Right cardiac atrium (tissue), 5 donors: Measurements from ENCODE around the gene MT3. TPM values are rescaled to one million over a fixed set of nuclear protein-coding genes. Genes with fewer than 3 reads are reported as not detected.
"Not testable (repeated sequence)": the region's sequence is repeated elsewhere in the genome, so short reads cannot be mapped to it uniquely, and the experiment has no call there.

Experiments used
- ATAC-seq, 2 donors: fragments of 200-7000 bp; cut with Tn5 transposase; one replicate each; pipeline versions ENCODE4 v1.8.0 to v1.9.1; 2020; ENCODE audit warnings: moderate library complexity in 2 of 2, mild to moderate bottlenecking in 1 of 2
- DNase-seq, 3 donors: peaks; one replicate each; pipeline ENCODE4 v3.0.0-alpha.2; 2020
- H3K27ac ChIP-seq: one replicate; pipeline ENCODE4 v1.5.1; 2013; ENCODE audit warnings: mild to moderate bottlenecking, low read length, control low read depth, moderate library complexity
- H3K27me3 ChIP-seq: one replicate; pipeline ENCODE4 v1.6.1; 2013; ENCODE audit not compliant: control insufficient read depth, insufficient read depth
- H3K4me1 ChIP-seq: one replicate; pipeline ENCODE4 v1.6.1; 2013; ENCODE audit warnings: low read length; ENCODE audit not compliant: control insufficient read depth, insufficient read depth
- H3K4me3 ChIP-seq: one replicate; pipeline ENCODE4 v1.5.1; 2013; ENCODE audit warnings: low read length, control low read depth
- H3K9me3 ChIP-seq: one replicate; pipeline ENCODE4 v1.6.1; 2013; ENCODE audit warnings: low read length; ENCODE audit not compliant: control insufficient read depth
- WGBS: extraction: QIAGEN DNeasy Blood & Tissue Kit; methylation state at CpG from one replicate; pipeline ENCODE4 v1.1.7; 2013; 5-methylcytosine and 5-hydroxymethylcytosine counted together
- intact Hi-C, 4 donors: fragments of 100-400 bp; cut with DNase I; formaldehyde crosslinking; loops; one replicate each; pipeline versions ENCODE4 v1.11.0 to v1.14.0; 2022 to 2023
- polyA plus RNA-seq: library from polyadenylated mRNA; stranded (reverse); fragments of 200-250 nt; gene quantifications from one replicate; pipeline ENCODE4 v1.2.3, GENCODE V29; 2013
- total RNA-seq, 4 donors: library from RNA; stranded (reverse); fragmentation: NEBNext Ultra II Directional; extraction: Animal tissue kit (Norgen Biotek cat#: 25700); gene quantifications; one replicate each; pipeline ENCODE4 v1.2.1, GENCODE V29; 2021
- donor health status: healthy with polysubstance abuse.
- donor health status: DM: no; HTN: yes; CAD: no.
- donor health status: DM: no; HTN: no; CAD: no.
- donor health status: DM: no; HTN: yes; CAD: no; lungs with severe emphysema.
- donor health status: DM: yes; HTN: yes; CAD: no.

MT3 gene
- total and polyA plus RNA-seq, 5 donors, result 2.0 to 24.7 (median 3.5) TPM

GRCh38 chr16:56621665-56622445 lies 32.5 kb downstream of the MT3 start:
- Histone ChIP-seq H3K27ac (peak overlapping the region; percentile 5), H3K4me1 (peaks cover 13% of the 10 kb centered on the region)
- H3K4me3 ChIP-seq, H3K27me3 ChIP-seq, H3K9me3 ChIP-seq, DNase-seq, intact Hi-C loops, ATAC-seq: not testable (repeated sequence)
- 75% methylated on average over 4 of the region's 4 CpGs for WGBS

GRCh38 chr16:56623184-56623583 lies 33.9 kb downstream of the MT3 start:
- H3K9me3 ChIP-seq, ATAC-seq, H3K4me3 ChIP-seq, intact Hi-C loops, H3K27me3 ChIP-seq, DNase-seq, H3K27ac ChIP-seq: not testable (repeated sequence)
- peaks cover 11% of the 10 kb centered on the region for H3K4me1 ChIP-seq
- 91% methylated on average over 5 of the region's 5 CpGs for WGBS

DNA sequence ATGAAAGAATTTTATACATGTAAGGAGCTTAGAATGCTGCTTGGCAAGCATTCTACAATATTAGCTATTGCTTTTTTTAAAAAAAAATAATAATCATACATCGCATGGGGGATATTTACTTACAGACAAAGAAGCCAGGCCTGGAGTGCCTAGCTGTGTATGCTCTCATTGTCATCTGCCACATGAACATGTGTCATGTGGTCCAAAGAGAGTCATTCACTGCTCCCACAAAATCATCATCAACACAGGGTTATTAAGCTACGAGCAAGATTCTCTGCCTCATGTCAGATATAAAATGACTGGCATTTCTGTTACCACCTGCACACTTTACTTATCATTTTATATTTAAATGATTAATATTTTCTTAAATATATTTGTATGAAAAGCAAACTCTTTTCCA lies 34.3 kb downstream of the MT3 start:
- Histone ChIP-seq H3K9me3 (no peaks in the 10 kb centered on the region), H3K4me1 (peaks cover 7% of the 10 kb centered on the region), H3K27me3 (no peaks in the 10 kb centered on the region), H3K4me3 (no peak overlapping the region), H3K27ac (no peak overlapping the region)
- DNase-seq (no peak), ATAC-seq (no peak)
- intact Hi-C loops, result loop anchor here in 1 of 4 donors (2.0 kb wide), 1 partner anchor 15 kb away; the partner anchor contains the start of gene MT2A
- WGBS, result 97% methylated on average over 2 of the region's 2 CpGs

DNA sequence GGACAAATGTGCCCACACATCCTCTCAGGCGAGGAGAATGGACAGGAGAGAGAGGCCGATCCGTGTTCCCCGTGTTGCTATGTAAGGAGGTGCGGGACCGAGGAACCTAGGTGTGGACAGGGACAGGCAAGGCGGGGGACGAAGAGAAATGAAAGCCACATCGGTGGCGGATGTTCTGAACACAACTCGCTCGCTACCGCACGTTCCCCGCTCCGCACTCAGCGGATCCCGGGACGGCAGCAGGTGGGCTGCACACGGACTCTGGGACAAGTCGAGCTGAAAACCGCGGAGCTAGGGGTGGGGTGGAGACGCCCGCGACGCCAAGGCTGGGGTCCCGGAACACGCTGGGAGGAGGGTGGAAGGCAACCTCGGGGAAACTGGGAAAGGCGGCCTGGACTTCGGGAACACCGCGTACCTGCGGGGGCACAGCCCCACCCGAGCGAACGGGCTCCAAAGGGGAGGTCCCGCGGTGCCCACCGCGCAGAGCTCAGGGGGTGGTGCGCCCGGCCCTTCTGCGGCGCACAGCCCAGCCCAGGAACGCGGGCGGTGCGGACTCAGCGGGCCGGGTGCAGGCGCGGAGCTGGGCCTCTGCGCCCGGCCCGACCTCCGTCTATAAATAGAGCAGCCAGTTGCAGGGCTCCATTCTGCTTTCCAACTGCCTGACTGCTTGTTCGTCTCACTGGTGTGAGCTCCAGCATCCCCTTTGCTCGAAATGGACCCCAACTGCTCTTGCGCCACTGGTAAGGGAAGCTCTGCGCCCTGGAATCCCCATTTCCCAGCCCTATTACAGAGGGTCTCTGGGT lies 36.0 kb downstream of the MT3 start, which contains the start of gene MT1E:
MT1E (plus strand) TSS at position 642 of the 803 bp plus-strand sequence; CDS start at position 713, 71 bp downstream.
- peak within 1 kb of the TSS; percentile 34 for H3K4me3 ChIP-seq
- H3K27ac ChIP-seq, result peak within 1 kb of the TSS; percentile 94
- peaks cover 5% of the 10 kb centered on the region for H3K4me1 ChIP-seq
- intact Hi-C loops, result loop anchor here in 1 of 4 donors (2.0 kb wide), 1 partner anchor 17 kb away; the partner anchor contains the start of gene MT2A
- no peaks in the 10 kb centered on the region for H3K27me3 ChIP-seq
- 1% methylated on average over 62 of the region's 62 CpGs for WGBS
- DNase-seq (peak; percentile 86 to 95 (median 91)), ATAC-seq (peak; percentile 96 to 97)
- H3K9me3 ChIP-seq, result no peaks in the 10 kb centered on the region

DNA sequence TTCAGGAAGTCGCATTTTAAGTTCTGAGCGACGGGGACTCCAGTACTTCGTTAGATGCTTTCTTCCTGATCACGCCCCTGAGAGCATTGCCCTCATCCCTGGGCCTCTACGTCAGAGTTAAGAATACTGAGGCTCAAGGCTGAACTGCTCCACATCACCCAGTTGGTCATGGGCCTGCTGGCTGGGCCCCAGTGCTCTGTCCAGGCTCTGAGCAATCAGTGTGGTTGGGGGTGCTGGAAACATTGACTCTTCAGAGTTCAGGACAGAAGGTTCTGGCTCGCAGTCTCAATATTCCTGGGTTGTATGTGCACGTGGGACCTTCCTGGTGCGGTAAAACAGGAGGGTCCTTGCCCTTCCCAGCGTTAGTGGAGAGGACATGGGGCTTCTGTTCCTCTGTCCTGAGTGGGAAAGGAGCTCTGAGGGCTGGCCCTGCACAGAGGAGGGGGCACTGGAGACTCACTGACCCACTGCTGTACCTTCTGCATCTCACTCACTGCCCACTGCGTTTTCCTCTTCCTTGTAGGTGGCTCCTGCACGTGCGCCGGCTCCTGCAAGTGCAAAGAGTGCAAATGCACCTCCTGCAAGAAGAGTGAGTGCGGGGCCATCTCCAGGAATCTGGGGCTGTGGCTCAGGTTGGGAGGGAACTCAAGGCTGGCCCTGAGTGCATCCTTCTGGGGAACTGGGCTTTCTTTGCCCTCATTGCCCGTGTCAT lies 36.8 kb downstream of the MT3 start:
- Histone ChIP-seq H3K9me3 (no peaks in the 10 kb centered on the region), H3K4me1 (peaks cover 5% of the 10 kb centered on the region), H3K27me3 (no peaks in the 10 kb centered on the region), H3K27ac (peak overlapping the region; percentile 94), H3K4me3 (peak overlapping the region; percentile 34)
- intact Hi-C loops, result loop anchor here in 1 of 4 donors (2.0 kb wide), 1 partner anchor 17 kb away; the partner anchor contains the start of gene MT2A
- WGBS, result 31% methylated on average over 16 of the region's 16 CpGs
- ATAC-seq (peak; percentile 84 to 86), DNase-seq (peak; percentile 83 to 90 (median 88))

- peak overlapping the region; percentile 94 for H3K27ac ChIP-seq
- DNase-seq (no peak), ATAC-seq (no peak)
- peak overlapping the region; percentile 7 for H3K4me3 ChIP-seq
- intact Hi-C loops, result no loop called here
- H3K9me3 ChIP-seq, result no peaks in the 10 kb centered on the region
- WGBS, result 64% methylated on average over 7 of the region's 7 CpGs
- H3K4me1 ChIP-seq, result peaks cover 5% of the 10 kb centered on the region
- H3K27me3 ChIP-seq, result no peaks in the 10 kb centered on the region
These were observed 37.4 kb downstream of the MT3 start for GRCh38 chr16:56626685-56627084.

DNA sequence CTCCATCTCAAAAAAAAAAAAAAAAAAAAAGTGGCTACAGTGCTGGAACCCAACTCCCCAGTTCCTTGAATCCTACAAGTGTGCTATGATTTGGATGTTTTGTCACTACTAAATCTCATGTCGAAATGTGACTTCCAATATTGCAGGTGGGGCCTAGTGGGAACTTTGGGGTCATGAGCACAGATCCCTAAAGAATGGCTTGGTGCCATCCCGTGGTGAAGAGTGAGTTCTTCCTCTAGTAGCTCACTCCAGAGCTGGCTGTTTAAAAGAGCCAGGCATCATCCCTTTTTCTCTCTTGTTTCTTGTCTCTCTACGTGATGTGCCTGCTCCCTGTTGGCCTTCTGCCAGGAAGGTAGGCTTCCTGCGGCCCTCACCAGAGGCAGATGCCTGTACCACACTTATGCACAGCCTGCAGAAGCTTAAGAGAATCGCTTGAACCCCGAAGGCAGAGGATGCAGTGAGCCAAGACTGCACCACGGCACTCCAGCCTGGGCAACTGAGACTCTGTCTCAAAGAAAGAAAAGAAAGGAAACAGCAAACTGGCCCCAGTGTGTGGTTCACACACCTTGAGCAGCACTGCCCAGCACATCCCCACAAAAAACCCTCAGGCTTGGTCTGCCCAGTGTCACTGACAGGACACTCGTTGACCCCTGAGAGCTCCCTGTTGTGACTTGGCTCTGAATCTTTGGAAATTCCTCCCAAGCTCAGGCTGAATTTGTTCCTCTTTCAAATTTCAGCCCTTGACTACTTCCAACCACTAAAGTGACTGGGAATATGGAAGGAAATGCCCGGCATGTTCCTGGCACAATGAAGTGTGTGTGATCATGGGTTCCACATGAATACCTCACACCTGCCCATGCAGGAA lies 39.4 kb downstream of the MT3 start:
- Histone ChIP-seq H3K4me3 (no peak overlapping the region), H3K4me1 (peaks cover 5% of the 10 kb centered on the region), H3K9me3 (no peaks in the 10 kb centered on the region), H3K27me3 (no peaks in the 10 kb centered on the region), H3K27ac (no peak overlapping the region)
- 77% methylated on average over 9 of the region's 9 CpGs for WGBS
- ATAC-seq (no peak), DNase-seq (no peak)
- intact Hi-C loops, result no loop called here

GRCh38 chr16:56629531-56629930 lies 40.2 kb downstream of the MT3 start:
- Histone ChIP-seq H3K27ac (no peak overlapping the region), H3K9me3 (no peaks in the 10 kb centered on the region), H3K27me3 (no peaks in the 10 kb centered on the region), H3K4me3 (no peak overlapping the region), H3K4me1 (peaks cover 5% of the 10 kb centered on the region)
- WGBS, result 83% methylated on average over 3 of the region's 3 CpGs
- ATAC-seq, result no peak
- intact Hi-C loops, result no loop called here
- DNase-seq, result no peak

- ATAC-seq (no peak), DNase-seq (no peak)
- intact Hi-C loops, result no loop called here
- Histone ChIP-seq H3K27ac (no peak overlapping the region), H3K4me1 (peaks cover 5% of the 10 kb centered on the region), H3K9me3 (no peaks in the 10 kb centered on the region), H3K4me3 (no peak overlapping the region), H3K27me3 (no peaks in the 10 kb centered on the region)
- WGBS, result 73% methylated on average over 3 of the region's 3 CpGs
These were observed 40.8 kb downstream of the MT3 start for GRCh38 chr16:56630134-56630533.

DNA sequence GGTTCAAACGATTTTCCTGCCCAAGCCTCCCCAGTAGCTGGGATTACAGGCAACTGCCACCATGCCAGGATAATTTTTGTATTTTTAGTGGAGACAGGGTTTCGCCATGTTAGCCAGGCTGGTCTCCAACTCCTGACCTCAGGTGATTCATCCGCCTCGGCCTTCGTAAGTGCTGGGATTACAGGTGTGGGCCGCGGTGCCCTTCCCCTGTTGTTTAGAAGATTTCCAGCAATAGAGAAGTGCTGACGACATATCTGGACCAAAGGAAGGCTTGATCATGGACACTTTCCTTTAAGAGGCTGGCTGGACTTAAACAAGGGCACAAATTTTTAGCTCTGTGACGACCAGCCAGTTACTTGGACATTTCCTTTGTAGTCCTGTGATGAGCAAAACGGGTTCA lies 41.9 kb downstream of the MT3 start:
- H3K27ac ChIP-seq, result no peak overlapping the region
- ATAC-seq (no peak), DNase-seq (no peak)
- H3K9me3 ChIP-seq, result no peaks in the 10 kb centered on the region
- no peak overlapping the region for H3K4me3 ChIP-seq
- WGBS, result 90% methylated on average over 10 of the region's 10 CpGs
- intact Hi-C loops, result no loop called here
- H3K4me1 ChIP-seq, result peaks cover 2% of the 10 kb centered on the region
- H3K27me3 ChIP-seq, result no peaks in the 10 kb centered on the region
